SK-N-SH (cell line): ENCODE data around the gene RAI14. TPM values are rescaled to one million over a fixed set of nuclear protein-coding genes. Genes with fewer than 3 reads are reported as not detected.

Experiments
- CTCF ChIA-PET: fragments of 300-600, 350-600 bp; formaldehyde crosslinking; extraction: SDS; loops from one replicate; lab custom pipeline; 2021; lab: Yijun Ruan, JAX
- POLR2A ChIA-PET: fragments of 350-600 bp; sonication (Branson Sonifier 250); formaldehyde crosslinking; extraction: SDS; loops from one replicate; lab custom pipeline; 2020; ENCODE audit warnings: antibody characterized with exemption, inconsistent platforms; lab: Yijun Ruan, JAX
- DNase-seq: peaks from one replicate; pipeline ENCODE4 v3.0.0; 2012
- H2AFZ ChIP-seq: fragments of 200-600 bp; sonication (generic); 2 replicates; pipeline ENCODE4 v1.8.1; 2016; ENCODE audit warnings: antibody characterized with exemption, mild to moderate bottlenecking, low read depth
- H3F3A ChIP-seq: fragments of 200-600 bp; sonication (generic); replicated peaks from 2 replicates; pipeline ENCODE3; 2016; ENCODE audit warnings: antibody characterized with exemption, mild to moderate bottlenecking; ENCODE audit not compliant: insufficient read depth
- H3K27ac ChIP-seq, 2 experiments: fragments of 200-500 bp in 1 of 2; fragments of 200-600 bp in 1 of 2; sonication (Bioruptor generic) in 1 of 2; sonication (generic), shearing (Covaris generic) in 1 of 2; 2 replicates each; pipeline versions ENCODE4 v1.5.1 to v1.6.1; 2014 to 2016; ENCODE audit warnings: low read depth in 2 of 2, inconsistent platforms in 1 of 2, low read length in 1 of 2, mild to moderate bottlenecking in 1 of 2, mixed read lengths in 1 of 2
- H3K27me3 ChIP-seq: fragments of 200-600 bp; sonication (generic), shearing (Covaris generic); 2 replicates; pipeline ENCODE4 v1.6.1; 2016; ENCODE audit warnings: mixed run types; ENCODE audit not compliant: insufficient read depth
- H3K36me3 ChIP-seq, 2 experiments: fragments of 200-500 bp in 1 of 2; fragments of 200-600 bp in 1 of 2; sonication (Bioruptor generic) in 1 of 2; sonication (generic) in 1 of 2; replicated peaks in 1 of 2; 2 replicates each; pipeline versions ENCODE3 to v1.5.1; 2014 to 2016; ENCODE audit warnings: low read length in 1 of 2, mild to moderate bottlenecking in 1 of 2; ENCODE audit not compliant: insufficient read depth in 2 of 2, control insufficient read depth in 1 of 2
- H3K4me1 ChIP-seq, 2 experiments: fragments of 200-500 bp in 1 of 2; fragments of 200-600 bp in 1 of 2; sonication (Bioruptor generic) in 1 of 2; sonication (generic), shearing (Covaris generic) in 1 of 2; 2 replicates each; pipeline versions ENCODE4 v1.5.1 to v1.6.1; 2014 to 2016; ENCODE audit warnings: low read depth in 1 of 2, low read length in 1 of 2, mixed run types in 1 of 2; ENCODE audit not compliant: insufficient read depth in 2 of 2, control insufficient read depth in 1 of 2
- H3K4me2 ChIP-seq: fragments of 200-600 bp; sonication (generic), shearing (Covaris generic); 2 replicates; pipeline ENCODE4 v1.6.1; 2017; ENCODE audit warnings: mixed run types
- H3K4me3 ChIP-seq, 2 experiments: fragments of 200-500 bp in 1 of 2; fragments of 200-600 bp in 1 of 2; sonication (Bioruptor generic) in 1 of 2; sonication (generic), shearing (Covaris generic) in 1 of 2; 2 replicates each; pipeline versions ENCODE4 v1.5.1 to v1.8.1; 2014 to 2016; ENCODE audit warnings: low read depth in 2 of 2, inconsistent platforms in 1 of 2, low read length in 1 of 2, mild to moderate bottlenecking in 1 of 2, mixed read lengths in 1 of 2, moderate library complexity in 1 of 2
- H3K79me2 ChIP-seq: fragments of 200-600 bp; sonication (generic); 2 replicates; pipeline ENCODE4 v1.8.1; 2017; ENCODE audit warnings: mild to moderate bottlenecking; ENCODE audit not compliant: insufficient read depth
- H3K9ac ChIP-seq: fragments of 200-600 bp; sonication (generic); 2 replicates; pipeline ENCODE4 v1.6.1; 2017; ENCODE audit warnings: mixed run types
- H3K9me2 ChIP-seq: fragments of 200-600 bp; sonication (generic); 2 replicates; pipeline ENCODE4 v1.6.1; 2017; ENCODE audit warnings: mixed run types
- H3K9me3 ChIP-seq: fragments of 200-600 bp; sonication (generic); 2 replicates; pipeline ENCODE4 v1.6.1; 2017; ENCODE audit warnings: mixed run types, mild to moderate bottlenecking, moderate library complexity
- H4K20me1 ChIP-seq: fragments of 200-600 bp; sonication (generic); 2 replicates; pipeline ENCODE4 v1.6.1; 2017; ENCODE audit warnings: mild to moderate bottlenecking, mixed run types; ENCODE audit not compliant: insufficient read depth
- EZH2phosphoT487 ChIP-seq: fragments of 200-600 bp; sonication (generic); IDR thresholded peaks from 2 replicates; pipeline ENCODE4 v1.6.1; 2017; ENCODE audit warnings: low read depth, mixed run types, mild to moderate bottlenecking, antibody characterized with exemption, moderate library complexity, borderline replicate concordance
- FOSL2 ChIP-seq: IDR thresholded peaks from 2 replicates; pipeline ENCODE4 v1.4.0; 2012; ENCODE audit warnings: low read depth, mild to moderate bottlenecking, moderate library complexity, borderline replicate concordance
- GATA2 ChIP-seq: sonication (generic); formaldehyde crosslinking; IDR thresholded peaks from 2 replicates; pipeline ENCODE4 v1.5.0; 2020; ENCODE audit warnings: mild to moderate bottlenecking, missing genetic modification reagents
- JUND ChIP-seq: IDR thresholded peaks from 2 replicates; pipeline ENCODE4 v1.4.0; 2012
- NRF1 ChIP-seq: IDR thresholded peaks from 2 replicates; pipeline ENCODE4 v1.6.1; 2012; ENCODE audit warnings: low read depth, mild to moderate bottlenecking, low read length
- POLR2AphosphoS5 ChIP-seq: IDR thresholded peaks from 2 replicates; pipeline ENCODE4 v1.6.1; 2012; ENCODE audit warnings: low read depth, low read length
- RAD21 ChIP-seq: IDR thresholded peaks from 2 replicates; pipeline ENCODE4 v1.6.1; 2012; ENCODE audit warnings: mild to moderate bottlenecking, low read length
- SIN3A ChIP-seq: IDR thresholded peaks from 2 replicates; pipeline ENCODE4 v1.6.1; 2012; ENCODE audit warnings: low read depth, mild to moderate bottlenecking, low read length, moderate library complexity, borderline replicate concordance
- SMC3 ChIP-seq: IDR thresholded peaks from 2 replicates; pipeline ENCODE4 v1.6.1; 2012; ENCODE audit warnings: low read depth, low read length, improper control_type of control experiment
- TCF12 ChIP-seq: IDR thresholded peaks from 2 replicates; pipeline ENCODE4 v1.4.0; 2012
- TEAD4 ChIP-seq: IDR thresholded peaks from 2 replicates; pipeline ENCODE4 v1.4.0; 2012; ENCODE audit warnings: mild to moderate bottlenecking, borderline replicate concordance; ENCODE audit not compliant: insufficient read depth
- YY1 ChIP-seq: IDR thresholded peaks from 2 replicates; pipeline ENCODE4 v1.4.0; 2012; ENCODE audit warnings: low read depth, mild to moderate bottlenecking
- WGBS: methylation state at CpG from one replicate; pipeline ENCODE4 v1.1.6; 2017; ENCODE audit warnings: low lambda C conversion rate; 5-methylcytosine and 5-hydroxymethylcytosine counted together
- polyA plus RNA-seq, 3 experiments: library from polyadenylated mRNA; depleted of rRNA; stranded (reverse); fragments of >200 nt; gene quantifications; 2 replicates each; pipeline ENCODE4 v1.2.3, GENCODE V29; 2012
- TF ChIP-seq, protein P1 (sequence below): IDR thresholded peaks from 2 replicates; pipeline ENCODE4 v1.4.0; 2012; ENCODE audit warnings: low read depth
- TF ChIP-seq, protein P2 (sequence below): IDR thresholded peaks from 2 replicates; pipeline ENCODE4 v1.6.1; 2012; ENCODE audit warnings: mild to moderate bottlenecking, low read depth, low read length, moderate library complexity

The RAI14 gene
- polyA plus RNA-seq, 1 of the 3 experiments (the other 2 are of a cell fraction): 53.2 TPM

DNA sequence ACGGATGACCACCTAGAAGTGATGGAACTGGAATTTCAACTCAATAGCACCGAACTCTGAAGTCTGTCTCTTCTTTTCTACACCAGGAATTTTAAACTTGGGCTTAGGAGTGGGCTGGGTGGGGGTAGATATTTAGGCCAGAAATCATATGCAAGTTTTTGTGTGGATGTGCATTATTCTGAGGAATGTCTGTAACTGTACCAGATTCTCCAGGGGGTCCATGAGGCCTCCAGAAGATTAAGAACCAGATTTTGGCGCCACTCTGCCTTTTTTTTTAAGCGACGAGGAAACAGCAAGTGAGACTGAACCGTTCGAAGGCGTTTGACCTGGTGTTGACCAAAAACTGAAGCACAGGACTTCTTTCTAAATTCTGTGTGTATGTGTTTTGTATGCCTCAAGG lies 94.1 kb downstream of the RAI14 start:
- Histone ChIP-seq H4K20me1 (peaks cover 11% of the 10 kb centered on the region; the same call in 1 of the 2 replicates), H3K9me3 (no peaks in the 10 kb centered on the region), H3K4me2 (no peak overlapping the region), H3K4me3 (no peak overlapping the region), H3F3A (peaks cover 14% of the 10 kb centered on the region), H3K79me2 (peaks cover 98% of the 10 kb centered on the region), H2AFZ (no peak overlapping the region), H3K27me3 (no peaks in the 10 kb centered on the region), H3K9ac (no peak overlapping the region), H3K36me3 (peaks cover 2 to 16% of the 10 kb centered on the region in 2 experiments), H3K9me2 (no peaks in the 10 kb centered on the region), H3K27ac (peak overlapping the region in 1 of 2 experiments; percentile 64; a peak in 1 of 4 replicates), H3K4me1 (peaks cover 0 to 11% of the 10 kb centered on the region in 2 experiments; a peak in 1 of 4 replicates)
- WGBS: 88% methylated on average over 8 of the region's 8 CpGs
- ChIA-PET POLR2A (no interaction called here), CTCF (no interaction called here)
- no peak for DNase-seq
- TF ChIP-seq EZH2phosphoT487 (no peak), NRF1 (no peak), RAD21 (no peak)
- TF ChIP-seq, protein P1, sequence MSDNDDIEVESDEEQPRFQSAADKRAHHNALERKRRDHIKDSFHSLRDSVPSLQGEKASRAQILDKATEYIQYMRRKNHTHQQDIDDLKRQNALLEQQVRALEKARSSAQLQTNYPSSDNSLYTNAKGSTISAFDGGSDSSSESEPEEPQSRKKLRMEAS: no peak
- TF ChIP-seq, protein P2, sequence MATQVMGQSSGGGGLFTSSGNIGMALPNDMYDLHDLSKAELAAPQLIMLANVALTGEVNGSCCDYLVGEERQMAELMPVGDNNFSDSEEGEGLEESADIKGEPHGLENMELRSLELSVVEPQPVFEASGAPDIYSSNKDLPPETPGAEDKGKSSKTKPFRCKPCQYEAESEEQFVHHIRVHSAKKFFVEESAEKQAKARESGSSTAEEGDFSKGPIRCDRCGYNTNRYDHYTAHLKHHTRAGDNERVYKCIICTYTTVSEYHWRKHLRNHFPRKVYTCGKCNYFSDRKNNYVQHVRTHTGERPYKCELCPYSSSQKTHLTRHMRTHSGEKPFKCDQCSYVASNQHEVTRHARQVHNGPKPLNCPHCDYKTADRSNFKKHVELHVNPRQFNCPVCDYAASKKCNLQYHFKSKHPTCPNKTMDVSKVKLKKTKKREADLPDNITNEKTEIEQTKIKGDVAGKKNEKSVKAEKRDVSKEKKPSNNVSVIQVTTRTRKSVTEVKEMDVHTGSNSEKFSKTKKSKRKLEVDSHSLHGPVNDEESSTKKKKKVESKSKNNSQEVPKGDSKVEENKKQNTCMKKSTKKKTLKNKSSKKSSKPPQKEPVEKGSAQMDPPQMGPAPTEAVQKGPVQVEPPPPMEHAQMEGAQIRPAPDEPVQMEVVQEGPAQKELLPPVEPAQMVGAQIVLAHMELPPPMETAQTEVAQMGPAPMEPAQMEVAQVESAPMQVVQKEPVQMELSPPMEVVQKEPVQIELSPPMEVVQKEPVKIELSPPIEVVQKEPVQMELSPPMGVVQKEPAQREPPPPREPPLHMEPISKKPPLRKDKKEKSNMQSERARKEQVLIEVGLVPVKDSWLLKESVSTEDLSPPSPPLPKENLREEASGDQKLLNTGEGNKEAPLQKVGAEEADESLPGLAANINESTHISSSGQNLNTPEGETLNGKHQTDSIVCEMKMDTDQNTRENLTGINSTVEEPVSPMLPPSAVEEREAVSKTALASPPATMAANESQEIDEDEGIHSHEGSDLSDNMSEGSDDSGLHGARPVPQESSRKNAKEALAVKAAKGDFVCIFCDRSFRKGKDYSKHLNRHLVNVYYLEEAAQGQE: no peak

- ChIA-PET POLR2A (no interaction called here), CTCF (no interaction called here)
- 82% methylated on average over 15 of the region's 15 CpGs for WGBS
- Histone ChIP-seq H3K9me2 (no peaks in the 10 kb centered on the region), H3K4me3 (no peak overlapping the region), H3K4me1 (peaks cover 0 to 11% of the 10 kb centered on the region in 2 experiments; a peak in 1 of 4 replicates), H2AFZ (no peak overlapping the region), H3K27ac (no peak overlapping the region), H3K79me2 (peaks cover 98% of the 10 kb centered on the region), H3K9me3 (no peaks in the 10 kb centered on the region), H3K36me3 (peaks cover 2 to 22% of the 10 kb centered on the region in 2 experiments), H3K9ac (no peak overlapping the region), H3K27me3 (no peaks in the 10 kb centered on the region), H4K20me1 (peaks cover 14% of the 10 kb centered on the region; the same call in 1 of the 2 replicates), H3K4me2 (no peak overlapping the region), H3F3A (peaks cover 14% of the 10 kb centered on the region)
- TF ChIP-seq, protein P2: no peak
- TF ChIP-seq FOSL2: no peak
- no peak for TF ChIP-seq SMC3
- TF ChIP-seq SIN3A: no peak
- TF ChIP-seq YY1: no peak
- no peak for TF ChIP-seq TEAD4
- TF ChIP-seq TCF12: no peak
- TF ChIP-seq JUND: no peak
- TF ChIP-seq POLR2AphosphoS5: no peak
- no peak for TF ChIP-seq GATA2 (CRISPR knock-in tag)
- TF ChIP-seq, protein P1: no peak
- DNase-seq: no peak
Measured at GRCh38 chr5:34751807-34752736, 95.9 kb downstream of the RAI14 start.
